HUES6 (cell line): ENCODE data around the gene LCN12.

Source experiments
- H3K27ac ChIP-seq: 2 replicates; pipeline ENCODE4 v1.7.0; 2013; ENCODE audit warnings: low read depth, mild to moderate bottlenecking, low read length, inconsistent platforms
- H3K27me3 ChIP-seq: 2 replicates; pipeline ENCODE4 v1.6.1; 2013; ENCODE audit warnings: low read length; ENCODE audit not compliant: control insufficient read depth, insufficient read depth
- H3K36me3 ChIP-seq: 2 replicates; pipeline ENCODE4 v1.6.1; 2013; ENCODE audit warnings: low read length; ENCODE audit not compliant: control insufficient read depth, insufficient read depth
- H3K4me1 ChIP-seq: 2 replicates; pipeline ENCODE4 v1.6.1; 2013; ENCODE audit warnings: low read length; ENCODE audit not compliant: control insufficient read depth, insufficient read depth
- H3K4me3 ChIP-seq: 2 replicates; pipeline ENCODE4 v1.5.1; 2013; ENCODE audit warnings: low read depth, low read length
- H3K9ac ChIP-seq: one replicate; pipeline ENCODE4 v1.6.1; 2013; ENCODE audit warnings: mild to moderate bottlenecking, low read length
- H3K9me3 ChIP-seq: 2 replicates; pipeline ENCODE4 v1.6.1; 2013; ENCODE audit warnings: low read depth, low read length; ENCODE audit not compliant: control insufficient read depth, insufficient read depth

The LCN12 gene

GRCh38 chr9:136955202-136955942, 3.3 kb downstream of the LCN12 start:
- Histone ChIP-seq H3K36me3 (no peaks in the 10 kb centered on the region), H3K27me3 (no peaks in the 10 kb centered on the region), H3K4me3 (no peak overlapping the region), H3K9ac (no peak overlapping the region), H3K4me1 (peaks cover 4% of the 10 kb centered on the region; the same call in 1 of the 2 replicates), H3K9me3 (no peaks in the 10 kb centered on the region), H3K27ac (no peak overlapping the region)

GRCh38 chr9:136955943-136956335, 3.9 kb downstream of the LCN12 start:
- Histone ChIP-seq H3K36me3 (no peaks in the 10 kb centered on the region), H3K9me3 (no peaks in the 10 kb centered on the region), H3K9ac (no peak overlapping the region), H3K4me1 (no peaks in the 10 kb centered on the region), H3K27ac (no peak overlapping the region), H3K27me3 (no peaks in the 10 kb centered on the region), H3K4me3 (no peak overlapping the region)

- H3K9ac ChIP-seq, result no peak overlapping the region
- H3K4me1 ChIP-seq, result no peaks in the 10 kb centered on the region
- H3K36me3 ChIP-seq, result no peaks in the 10 kb centered on the region
- no peaks in the 10 kb centered on the region for H3K27me3 ChIP-seq
- no peak overlapping the region for H3K4me3 ChIP-seq
- H3K27ac ChIP-seq, result no peak overlapping the region
- no peaks in the 10 kb centered on the region for H3K9me3 ChIP-seq
Observed at GRCh38 chr9:136956604-136957003, 4.5 kb downstream of the LCN12 start.

- H3K9me3 ChIP-seq, result no peaks in the 10 kb centered on the region
- H3K27me3 ChIP-seq, result no peaks in the 10 kb centered on the region
- H3K4me3 ChIP-seq, result no peak overlapping the region
- H3K36me3 ChIP-seq, result no peaks in the 10 kb centered on the region
- H3K27ac ChIP-seq, result no peak overlapping the region
- H3K9ac ChIP-seq, result no peak overlapping the region
- H3K4me1 ChIP-seq, result no peaks in the 10 kb centered on the region
Observed at GRCh38 chr9:136957461-136957860, 5.4 kb downstream of the LCN12 start.

GRCh38 chr9:136957901-136958300, 5.8 kb downstream of the LCN12 start:
- Histone ChIP-seq H3K9ac (no peak overlapping the region), H3K27me3 (no peaks in the 10 kb centered on the region), H3K36me3 (no peaks in the 10 kb centered on the region), H3K4me3 (no peak overlapping the region), H3K4me1 (no peaks in the 10 kb centered on the region), H3K27ac (no peak overlapping the region), H3K9me3 (no peaks in the 10 kb centered on the region)

GRCh38 chr9:136958473-136958872, 6.4 kb downstream of the LCN12 start:
- Histone ChIP-seq H3K27ac (no peak overlapping the region), H3K36me3 (no peaks in the 10 kb centered on the region), H3K27me3 (no peaks in the 10 kb centered on the region), H3K9me3 (no peaks in the 10 kb centered on the region), H3K4me1 (no peaks in the 10 kb centered on the region), H3K9ac (no peak overlapping the region), H3K4me3 (no peak overlapping the region)

GRCh38 chr9:136958898-136959850, 7.1 kb downstream of the LCN12 start:
- H3K4me1 ChIP-seq, result no peaks in the 10 kb centered on the region
- no peaks in the 10 kb centered on the region for H3K27me3 ChIP-seq
- no peaks in the 10 kb centered on the region for H3K36me3 ChIP-seq
- H3K27ac ChIP-seq, result no peak overlapping the region
- H3K4me3 ChIP-seq, result no peak overlapping the region
- H3K9me3 ChIP-seq, result no peaks in the 10 kb centered on the region
- no peak overlapping the region for H3K9ac ChIP-seq

- Histone ChIP-seq H3K4me1 (no peaks in the 10 kb centered on the region), H3K9me3 (no peaks in the 10 kb centered on the region), H3K9ac (no peak overlapping the region), H3K36me3 (no peaks in the 10 kb centered on the region), H3K27me3 (no peaks in the 10 kb centered on the region), H3K27ac (no peak overlapping the region), H3K4me3 (no peak overlapping the region)
Observed at GRCh38 chr9:136960212-136960937, 8.3 kb downstream of the LCN12 start.

GRCh38 chr9:136960938-136961275, 8.8 kb downstream of the LCN12 start:
- Histone ChIP-seq H3K27me3 (no peaks in the 10 kb centered on the region), H3K27ac (no peak overlapping the region)

GRCh38 chr9:136961279-136962065, 9.4 kb downstream of the LCN12 start:
- H3K36me3 ChIP-seq, result no peaks in the 10 kb centered on the region
- no peaks in the 10 kb centered on the region for H3K27me3 ChIP-seq
- H3K9ac ChIP-seq, result no peak overlapping the region
- H3K27ac ChIP-seq, result no peak overlapping the region
- H3K9me3 ChIP-seq, result no peaks in the 10 kb centered on the region
- no peak overlapping the region for H3K4me3 ChIP-seq
- peaks cover 8% of the 10 kb centered on the region for H3K4me1 ChIP-seq

More at GRCh38 chr9:136960938-136961275, 8.8 kb downstream of the LCN12 start:
- Histone ChIP-seq H3K9ac (no peak overlapping the region), H3K9me3 (no peaks in the 10 kb centered on the region), H3K4me3 (no peak overlapping the region), H3K4me1 (peaks cover 3% of the 10 kb centered on the region), H3K36me3 (no peaks in the 10 kb centered on the region)
